HEK293 (cell line): ENCODE results near the gene RGS14.

ENCODE experiments used
- KLF8 ChIP-seq: fragments of 450-650 bp; formaldehyde crosslinking; IDR thresholded peaks from 2 replicates; pipeline ENCODE4 v1.5.1; 2016; ENCODE audit warnings: missing biosample characterization, missing genetic modification characterization
- KLF9 ChIP-seq: fragments of 450-650 bp; formaldehyde crosslinking; IDR thresholded peaks from 2 replicates; pipeline ENCODE4 v1.5.1; 2016; ENCODE audit warnings: missing biosample characterization, missing genetic modification characterization, low read depth
- SCRT2 ChIP-seq: fragments of 450-650 bp; formaldehyde crosslinking; IDR thresholded peaks from 2 replicates; pipeline ENCODE4 v1.5.1; 2016; ENCODE audit warnings: missing biosample characterization, missing genetic modification characterization
- ZNF146 ChIP-seq: fragments of 450-650 bp; formaldehyde crosslinking; IDR thresholded peaks from 2 replicates; pipeline ENCODE4 v1.5.1; 2016; ENCODE audit warnings: missing biosample characterization, missing genetic modification characterization
- ZNF274 ChIP-seq, 2 experiments: fragments of 200-500 bp in 1 of 2; fragments of 450-650 bp in 1 of 2; sonication (Bioruptor generic) in 1 of 2; formaldehyde crosslinking in 1 of 2; IDR thresholded peaks; 2 replicates each; pipeline versions ENCODE4 v1.5.1 to v1.6.1; 2014 to 2016; ENCODE audit warnings: borderline replicate concordance in 1 of 2, inconsistent platforms in 1 of 2, low read length in 1 of 2, missing biosample characterization in 1 of 2, missing genetic modification characterization in 1 of 2
- ZNF501 ChIP-seq: fragments of 450-650 bp; formaldehyde crosslinking; IDR thresholded peaks from 2 replicates; pipeline ENCODE4 v1.5.1; 2016; ENCODE audit warnings: missing biosample characterization, missing genetic modification characterization
- ZNF529 ChIP-seq: fragments of 450-650 bp; formaldehyde crosslinking; IDR thresholded peaks from 2 replicates; pipeline ENCODE4 v1.5.1; 2017; ENCODE audit warnings: missing genetic modification characterization, missing biosample characterization; ENCODE audit not compliant: insufficient replicate concordance
- ZNF530 ChIP-seq: fragments of 450-650 bp; formaldehyde crosslinking; IDR thresholded peaks from 2 replicates; pipeline ENCODE4 v1.5.1; 2016; ENCODE audit warnings: low read depth, missing biosample characterization, missing genetic modification characterization
- ZNF544 ChIP-seq: fragments of 450-650 bp; formaldehyde crosslinking; IDR thresholded peaks from 2 replicates; pipeline ENCODE4 v1.5.0; 2017; ENCODE audit warnings: missing biosample characterization, missing genetic modification characterization
- ZNF623 ChIP-seq: fragments of 450-650 bp; formaldehyde crosslinking; IDR thresholded peaks from 2 replicates; pipeline ENCODE4 v1.5.1; 2016; ENCODE audit warnings: missing biosample characterization, missing genetic modification characterization
- ZNF658 ChIP-seq: fragments of 450-650 bp; formaldehyde crosslinking; IDR thresholded peaks from 2 replicates; pipeline ENCODE4; 2016; ENCODE audit warnings: missing biosample characterization, missing genetic modification characterization
- ZSCAN16 ChIP-seq: fragments of 450-650 bp; formaldehyde crosslinking; IDR thresholded peaks from 2 replicates; pipeline ENCODE4 v1.5.1; 2016; ENCODE audit warnings: missing biosample characterization, missing genetic modification characterization
- ZSCAN30 ChIP-seq: fragments of 450-650 bp; IDR thresholded peaks from 2 replicates; pipeline ENCODE4 v1.5.1; 2018; ENCODE audit warnings: missing biosample characterization, mild to moderate bottlenecking, missing genetic modification characterization, moderate library complexity
- TF ChIP-seq, protein P1 (sequence below): fragments of 450-650 bp; formaldehyde crosslinking; IDR thresholded peaks from 2 replicates; pipeline ENCODE4 v1.5.1; 2017; ENCODE audit warnings: missing biosample characterization, missing genetic modification characterization
- TF ChIP-seq, protein P2 (sequence below): fragments of 450-650 bp; formaldehyde crosslinking; IDR thresholded peaks from 2 replicates; pipeline ENCODE4 v1.5.1; 2016; ENCODE audit warnings: missing biosample characterization, missing genetic modification characterization
- TF ChIP-seq, protein P3 (sequence below): fragments of 450-650 bp; formaldehyde crosslinking; IDR thresholded peaks from 2 replicates; pipeline ENCODE4 v1.5.1; 2016; ENCODE audit warnings: missing biosample characterization, missing genetic modification characterization, low read depth
- TF ChIP-seq, protein P4 (sequence below): fragments of 450-650 bp; formaldehyde crosslinking; IDR thresholded peaks from 2 replicates; pipeline ENCODE4 v1.5.1; 2016; ENCODE audit warnings: missing biosample characterization, missing genetic modification characterization
- TF ChIP-seq, protein P5 (sequence below): fragments of 450-650 bp; IDR thresholded peaks from 2 replicates; pipeline ENCODE4 v1.5.1; 2018; ENCODE audit warnings: missing biosample characterization, mild to moderate bottlenecking, missing genetic modification characterization
- TF ChIP-seq, protein P6 (sequence below): fragments of 450-650 bp; formaldehyde crosslinking; IDR thresholded peaks from 2 replicates; pipeline ENCODE4 v1.5.1; 2016; ENCODE audit warnings: missing biosample characterization, missing genetic modification characterization
- TF ChIP-seq, protein P7 (sequence below): fragments of 450-650 bp; formaldehyde crosslinking; IDR thresholded peaks from 2 replicates; pipeline ENCODE4 v1.5.1; 2016; ENCODE audit warnings: missing biosample characterization, missing genetic modification characterization
- TF ChIP-seq, protein P8 (sequence below): fragments of 450-650 bp; formaldehyde crosslinking; IDR thresholded peaks from 2 replicates; pipeline ENCODE4 v1.5.1; 2016; ENCODE audit warnings: missing biosample characterization, missing genetic modification characterization, low read depth
- TF ChIP-seq, protein P9 (sequence below): fragments of 450-650 bp; formaldehyde crosslinking; IDR thresholded peaks from 2 replicates; pipeline ENCODE4 v1.5.1; 2016; ENCODE audit warnings: missing biosample characterization, missing genetic modification characterization

The RGS14 gene

DNA sequence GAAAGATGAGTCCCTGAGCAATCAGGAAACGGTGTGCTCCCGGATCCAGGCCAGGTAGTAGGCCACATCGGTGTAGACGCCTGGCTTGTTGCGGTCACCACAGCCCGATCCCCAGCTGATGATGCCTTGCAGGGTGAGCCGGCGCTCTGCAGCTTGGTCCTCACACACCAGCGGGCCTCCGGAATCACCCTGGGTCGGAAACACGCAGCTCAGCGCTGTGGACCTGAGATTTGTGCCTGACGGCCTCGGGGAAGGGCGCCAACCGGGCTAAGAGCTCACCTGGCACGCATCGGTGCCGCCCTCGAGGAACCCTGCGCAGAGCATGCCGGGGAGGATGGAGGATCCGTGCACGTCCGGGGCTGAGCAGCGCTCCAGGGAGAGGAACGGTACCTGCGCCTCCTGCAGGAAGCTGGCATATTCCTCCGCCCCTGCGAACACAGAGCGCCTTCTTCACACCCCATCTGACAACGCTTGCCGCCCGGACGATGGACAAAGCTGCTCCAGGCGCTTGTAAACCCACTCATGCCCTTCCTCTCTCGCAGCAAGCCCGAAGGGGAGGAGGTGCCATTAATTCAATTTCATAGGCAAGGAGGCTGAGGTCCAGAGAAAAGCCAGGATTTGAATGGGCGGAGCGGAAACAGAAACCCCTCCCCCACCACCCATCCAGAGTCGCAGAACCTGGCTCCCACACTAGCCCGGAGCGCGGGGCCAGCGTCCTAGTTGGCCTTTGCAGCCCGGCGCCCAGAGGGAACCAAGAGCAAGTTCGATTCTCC lies 44.7 kb downstream of the RGS14 start (continued):
- TF ChIP-seq ZNF544 (tag by site-specific recombination) (no peak), ZNF274 (IDR thresholded peaks at IDR 0.05; ENCODE audit: low read length) (no peak), ZNF274 (tag by site-specific recombination; IDR thresholded peaks at IDR 0.05; ENCODE audit: borderline replicate concordance) (no peak), ZNF530 (no peak), KLF9 (tag by site-specific recombination) (peak; percentile 61; the same call in 1 of the 2 replicates), ZSCAN30 (peak; percentile 59), ZNF146 (no peak), ZNF658 (no peak), ZNF501 (peak; percentile 81; the same call in 1 of the 2 replicates), KLF8 (tag by site-specific recombination) (peak; percentile 79; the same call in 1 of the 2 replicates), ZNF623 (tag by site-specific recombination) (no peak), SCRT2 (tag by site-specific recombination) (no peak), ZSCAN16 (tag by site-specific recombination) (peak; percentile 30; the same call in 1 of the 2 replicates), ZNF529 (tag by site-specific recombination) (no peak)
- TF ChIP-seq, protein P1, sequence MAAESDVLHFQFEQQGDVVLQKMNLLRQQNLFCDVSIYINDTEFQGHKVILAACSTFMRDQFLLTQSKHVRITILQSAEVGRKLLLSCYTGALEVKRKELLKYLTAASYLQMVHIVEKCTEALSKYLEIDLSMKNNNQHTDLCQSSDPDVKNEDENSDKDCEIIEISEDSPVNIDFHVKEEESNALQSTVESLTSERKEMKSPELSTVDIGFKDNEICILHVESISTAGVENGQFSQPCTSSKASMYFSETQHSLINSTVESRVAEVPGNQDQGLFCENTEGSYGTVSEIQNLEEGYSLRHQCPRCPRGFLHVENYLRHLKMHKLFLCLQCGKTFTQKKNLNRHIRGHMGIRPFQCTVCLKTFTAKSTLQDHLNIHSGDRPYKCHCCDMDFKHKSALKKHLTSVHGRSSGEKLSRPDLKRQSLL, result peak; percentile 57
- TF ChIP-seq, protein P2, sequence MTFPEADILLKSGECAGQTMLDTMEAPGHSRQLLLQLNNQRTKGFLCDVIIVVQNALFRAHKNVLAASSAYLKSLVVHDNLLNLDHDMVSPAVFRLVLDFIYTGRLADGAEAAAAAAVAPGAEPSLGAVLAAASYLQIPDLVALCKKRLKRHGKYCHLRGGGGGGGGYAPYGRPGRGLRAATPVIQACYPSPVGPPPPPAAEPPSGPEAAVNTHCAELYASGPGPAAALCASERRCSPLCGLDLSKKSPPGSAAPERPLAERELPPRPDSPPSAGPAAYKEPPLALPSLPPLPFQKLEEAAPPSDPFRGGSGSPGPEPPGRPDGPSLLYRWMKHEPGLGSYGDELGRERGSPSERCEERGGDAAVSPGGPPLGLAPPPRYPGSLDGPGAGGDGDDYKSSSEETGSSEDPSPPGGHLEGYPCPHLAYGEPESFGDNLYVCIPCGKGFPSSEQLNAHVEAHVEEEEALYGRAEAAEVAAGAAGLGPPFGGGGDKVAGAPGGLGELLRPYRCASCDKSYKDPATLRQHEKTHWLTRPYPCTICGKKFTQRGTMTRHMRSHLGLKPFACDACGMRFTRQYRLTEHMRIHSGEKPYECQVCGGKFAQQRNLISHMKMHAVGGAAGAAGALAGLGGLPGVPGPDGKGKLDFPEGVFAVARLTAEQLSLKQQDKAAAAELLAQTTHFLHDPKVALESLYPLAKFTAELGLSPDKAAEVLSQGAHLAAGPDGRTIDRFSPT (tag by site-specific recombination), result peak; percentile 90
- TF ChIP-seq, protein P3, sequence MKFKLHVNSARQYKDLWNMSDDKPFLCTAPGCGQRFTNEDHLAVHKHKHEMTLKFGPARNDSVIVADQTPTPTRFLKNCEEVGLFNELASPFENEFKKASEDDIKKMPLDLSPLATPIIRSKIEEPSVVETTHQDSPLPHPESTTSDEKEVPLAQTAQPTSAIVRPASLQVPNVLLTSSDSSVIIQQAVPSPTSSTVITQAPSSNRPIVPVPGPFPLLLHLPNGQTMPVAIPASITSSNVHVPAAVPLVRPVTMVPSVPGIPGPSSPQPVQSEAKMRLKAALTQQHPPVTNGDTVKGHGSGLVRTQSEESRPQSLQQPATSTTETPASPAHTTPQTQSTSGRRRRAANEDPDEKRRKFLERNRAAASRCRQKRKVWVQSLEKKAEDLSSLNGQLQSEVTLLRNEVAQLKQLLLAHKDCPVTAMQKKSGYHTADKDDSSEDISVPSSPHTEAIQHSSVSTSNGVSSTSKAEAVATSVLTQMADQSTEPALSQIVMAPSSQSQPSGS (tag by site-specific recombination), result no peak
- TF ChIP-seq, protein P4, sequence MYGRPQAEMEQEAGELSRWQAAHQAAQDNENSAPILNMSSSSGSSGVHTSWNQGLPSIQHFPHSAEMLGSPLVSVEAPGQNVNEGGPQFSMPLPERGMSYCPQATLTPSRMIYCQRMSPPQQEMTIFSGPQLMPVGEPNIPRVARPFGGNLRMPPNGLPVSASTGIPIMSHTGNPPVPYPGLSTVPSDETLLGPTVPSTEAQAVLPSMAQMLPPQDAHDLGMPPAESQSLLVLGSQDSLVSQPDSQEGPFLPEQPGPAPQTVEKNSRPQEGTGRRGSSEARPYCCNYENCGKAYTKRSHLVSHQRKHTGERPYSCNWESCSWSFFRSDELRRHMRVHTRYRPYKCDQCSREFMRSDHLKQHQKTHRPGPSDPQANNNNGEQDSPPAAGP (tag by site-specific recombination), result peak; percentile 39; the same call in 1 of the 2 replicates
- TF ChIP-seq, protein P5, sequence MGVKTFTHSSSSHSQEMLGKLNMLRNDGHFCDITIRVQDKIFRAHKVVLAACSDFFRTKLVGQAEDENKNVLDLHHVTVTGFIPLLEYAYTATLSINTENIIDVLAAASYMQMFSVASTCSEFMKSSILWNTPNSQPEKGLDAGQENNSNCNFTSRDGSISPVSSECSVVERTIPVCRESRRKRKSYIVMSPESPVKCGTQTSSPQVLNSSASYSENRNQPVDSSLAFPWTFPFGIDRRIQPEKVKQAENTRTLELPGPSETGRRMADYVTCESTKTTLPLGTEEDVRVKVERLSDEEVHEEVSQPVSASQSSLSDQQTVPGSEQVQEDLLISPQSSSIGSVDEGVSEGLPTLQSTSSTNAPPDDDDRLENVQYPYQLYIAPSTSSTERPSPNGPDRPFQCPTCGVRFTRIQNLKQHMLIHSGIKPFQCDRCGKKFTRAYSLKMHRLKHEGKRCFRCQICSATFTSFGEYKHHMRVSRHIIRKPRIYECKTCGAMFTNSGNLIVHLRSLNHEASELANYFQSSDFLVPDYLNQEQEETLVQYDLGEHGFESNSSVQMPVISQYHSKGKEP, result 0 out of 2 replicates have a peak, but pooled peaks have one; percentile 18
- TF ChIP-seq, protein P6, sequence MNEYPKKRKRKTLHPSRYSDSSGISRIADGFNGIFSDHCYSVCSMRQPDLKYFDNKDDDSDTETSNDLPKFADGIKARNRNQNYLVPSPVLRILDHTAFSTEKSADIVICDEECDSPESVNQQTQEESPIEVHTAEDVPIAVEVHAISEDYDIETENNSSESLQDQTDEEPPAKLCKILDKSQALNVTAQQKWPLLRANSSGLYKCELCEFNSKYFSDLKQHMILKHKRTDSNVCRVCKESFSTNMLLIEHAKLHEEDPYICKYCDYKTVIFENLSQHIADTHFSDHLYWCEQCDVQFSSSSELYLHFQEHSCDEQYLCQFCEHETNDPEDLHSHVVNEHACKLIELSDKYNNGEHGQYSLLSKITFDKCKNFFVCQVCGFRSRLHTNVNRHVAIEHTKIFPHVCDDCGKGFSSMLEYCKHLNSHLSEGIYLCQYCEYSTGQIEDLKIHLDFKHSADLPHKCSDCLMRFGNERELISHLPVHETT (tag by site-specific recombination), result 0 out of 2 replicates have a peak, but pooled peaks have one; percentile 36
- TF ChIP-seq, protein P7, sequence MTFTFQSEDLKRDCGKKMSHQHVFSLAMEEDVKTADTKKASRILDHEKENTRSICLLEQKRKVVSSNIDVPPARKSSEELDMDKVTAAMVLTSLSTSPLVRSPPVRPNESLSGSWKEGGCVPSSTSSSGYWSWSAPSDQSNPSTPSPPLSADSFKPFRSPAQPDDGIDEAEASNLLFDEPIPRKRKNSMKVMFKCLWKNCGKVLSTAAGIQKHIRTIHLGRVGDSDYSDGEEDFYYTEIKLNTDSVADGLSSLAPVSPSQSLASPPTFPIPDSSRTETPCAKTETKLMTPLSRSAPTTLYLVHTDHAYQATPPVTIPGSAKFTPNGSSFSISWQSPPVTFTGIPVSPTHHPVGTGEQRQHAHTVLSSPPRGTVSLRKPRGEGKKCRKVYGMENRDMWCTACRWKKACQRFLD (tag by site-specific recombination), result no peak
- TF ChIP-seq, protein P8, sequence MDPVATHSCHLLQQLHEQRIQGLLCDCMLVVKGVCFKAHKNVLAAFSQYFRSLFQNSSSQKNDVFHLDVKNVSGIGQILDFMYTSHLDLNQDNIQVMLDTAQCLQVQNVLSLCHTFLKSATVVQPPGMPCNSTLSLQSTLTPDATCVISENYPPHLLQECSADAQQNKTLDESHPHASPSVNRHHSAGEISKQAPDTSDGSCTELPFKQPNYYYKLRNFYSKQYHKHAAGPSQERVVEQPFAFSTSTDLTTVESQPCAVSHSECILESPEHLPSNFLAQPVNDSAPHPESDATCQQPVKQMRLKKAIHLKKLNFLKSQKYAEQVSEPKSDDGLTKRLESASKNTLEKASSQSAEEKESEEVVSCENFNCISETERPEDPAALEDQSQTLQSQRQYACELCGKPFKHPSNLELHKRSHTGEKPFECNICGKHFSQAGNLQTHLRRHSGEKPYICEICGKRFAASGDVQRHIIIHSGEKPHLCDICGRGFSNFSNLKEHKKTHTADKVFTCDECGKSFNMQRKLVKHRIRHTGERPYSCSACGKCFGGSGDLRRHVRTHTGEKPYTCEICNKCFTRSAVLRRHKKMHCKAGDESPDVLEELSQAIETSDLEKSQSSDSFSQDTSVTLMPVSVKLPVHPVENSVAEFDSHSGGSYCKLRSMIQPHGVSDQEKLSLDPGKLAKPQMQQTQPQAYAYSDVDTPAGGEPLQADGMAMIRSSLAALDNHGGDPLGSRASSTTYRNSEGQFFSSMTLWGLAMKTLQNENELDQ (tag by site-specific recombination), result no peak
- TF ChIP-seq, protein P9, sequence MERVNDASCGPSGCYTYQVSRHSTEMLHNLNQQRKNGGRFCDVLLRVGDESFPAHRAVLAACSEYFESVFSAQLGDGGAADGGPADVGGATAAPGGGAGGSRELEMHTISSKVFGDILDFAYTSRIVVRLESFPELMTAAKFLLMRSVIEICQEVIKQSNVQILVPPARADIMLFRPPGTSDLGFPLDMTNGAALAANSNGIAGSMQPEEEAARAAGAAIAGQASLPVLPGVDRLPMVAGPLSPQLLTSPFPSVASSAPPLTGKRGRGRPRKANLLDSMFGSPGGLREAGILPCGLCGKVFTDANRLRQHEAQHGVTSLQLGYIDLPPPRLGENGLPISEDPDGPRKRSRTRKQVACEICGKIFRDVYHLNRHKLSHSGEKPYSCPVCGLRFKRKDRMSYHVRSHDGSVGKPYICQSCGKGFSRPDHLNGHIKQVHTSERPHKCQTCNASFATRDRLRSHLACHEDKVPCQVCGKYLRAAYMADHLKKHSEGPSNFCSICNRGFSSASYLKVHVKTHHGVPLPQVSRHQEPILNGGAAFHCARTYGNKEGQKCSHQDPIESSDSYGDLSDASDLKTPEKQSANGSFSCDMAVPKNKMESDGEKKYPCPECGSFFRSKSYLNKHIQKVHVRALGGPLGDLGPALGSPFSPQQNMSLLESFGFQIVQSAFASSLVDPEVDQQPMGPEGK, result peak; percentile 72
